ENCODE measurements around the gene NME3.

NME3 gene

GRCh38 chr16:1768061-1768766 is 3.1 kb downstream of the NME3 start:
- DNase-seq, result no peak

GRCh38 chr16:1767116-1767994 is 4.0 kb downstream of the NME3 start:
- DNase-seq, result no peak

- DNase-seq, result no peak
Measured at GRCh38 chr16:1766701-1767100, 4.6 kb downstream of the NME3 start.

- no peak for DNase-seq
Measured at GRCh38 chr16:1766231-1766630, 5.1 kb downstream of the NME3 start.

- no peak for DNase-seq
Measured at GRCh38 chr16:1765826-1766225, 5.5 kb downstream of the NME3 start.

- DNase-seq, result no peak
Measured at GRCh38 chr16:1764971-1765370, 6.4 kb downstream of the NME3 start.

- no peak for DNase-seq
Measured at GRCh38 chr16:1763521-1764511, 7.5 kb downstream of the NME3 start.

GRCh38 chr16:1762879-1763520 is 8.3 kb downstream of the NME3 start:
- no peak for DNase-seq

- no peak for DNase-seq
Measured at GRCh38 chr16:1762196-1762878, 9.0 kb downstream of the NME3 start.

- DNase-seq, result no peak
Measured at GRCh38 chr16:1761751-1762150, 9.6 kb downstream of the NME3 start.

- DNase-seq, result no peak
Measured at GRCh38 chr16:1760911-1761310, 10.4 kb downstream of the NME3 start.

GRCh38 chr16:1759511-1759910 is 11.8 kb downstream of the NME3 start:
- no peak for DNase-seq

- DNase-seq, result no peak
Measured at GRCh38 chr16:1758923-1759322, 12.4 kb downstream of the NME3 start.

- DNase-seq, result no peak
Measured at GRCh38 chr16:1757714-1758461, 13.5 kb downstream of the NME3 start.

- DNase-seq, result no peak
Measured at GRCh38 chr16:1754204-1754603, 17.1 kb downstream of the NME3 start.

- DNase-seq, result no peak
Measured at GRCh38 chr16:1752853-1753252, 18.5 kb downstream of the NME3 start.

- no peak for DNase-seq
Measured at GRCh38 chr16:1751946-1752345, 19.4 kb downstream of the NME3 start.

GRCh38 chr16:1749152-1750117 is 21.9 kb downstream of the NME3 start:
- DNase-seq, result no peak

- no peak for DNase-seq
Measured at GRCh38 chr16:1747934-1748333, 23.4 kb downstream of the NME3 start.

- DNase-seq, result no peak
Measured at GRCh38 chr16:1746693-1747195, 24.6 kb downstream of the NME3 start.

All from NCI-H2029 (cell line).